ENCODE results near the gene CUL7.

CUL7 gene

GRCh38 chr6:43036712-43037111 is 16.9 kb downstream of the CUL7 start:
- Histone ChIP-seq H3K79me2 (ENCODE audit: insufficient read depth, low read length) (no peaks in the 10 kb centered on the region), H2AFZ (ENCODE audit: low read length) (no peak overlapping the region), H3K4me3 (ENCODE audit: low read depth, low read length, poor library complexity, severe bottlenecking) (no peak overlapping the region)

GRCh38 chr6:43035495-43036194 is 18.0 kb downstream of the CUL7 start:
- Histone ChIP-seq H3K9me3 (ENCODE audit: low read length) (no peaks in the 10 kb centered on the region), H3K36me3 (ENCODE audit: insufficient read depth, low read length) (peaks cover 68% of the 10 kb centered on the region), H3K27ac (ENCODE audit: low read depth, low read length, poor library complexity, severe bottlenecking) (no peak overlapping the region), H3K27me3 (ENCODE audit: insufficient read depth, low read length) (no peaks in the 10 kb centered on the region), H3K4me3 (ENCODE audit: low read depth, low read length, poor library complexity, severe bottlenecking) (no peak overlapping the region), H3K79me2 (ENCODE audit: insufficient read depth, low read length) (no peaks in the 10 kb centered on the region), H3K9me2 (ENCODE audit: low read depth, low read length) (no peaks in the 10 kb centered on the region), H3K4me1 (ENCODE audit: insufficient read depth, low read length, severe bottlenecking) (no peaks in the 10 kb centered on the region), H4K20me1 (ENCODE audit: insufficient read depth, low read length) (no peaks in the 10 kb centered on the region), H3K9ac (ENCODE audit: low read length) (no peak overlapping the region), H3F3A (ENCODE audit: insufficient read depth, low read length) (no peaks in the 10 kb centered on the region), H3K4me2 (ENCODE audit: low read length) (no peak overlapping the region), H2AFZ (ENCODE audit: low read length) (no peak overlapping the region)
- TF ChIP-seq EZH2 (IDR thresholded peaks at IDR 0.05; ENCODE audit: borderline replicate concordance, low read length), result no peak
- no peak for TF ChIP-seq CTCF (IDR thresholded peaks at IDR 0.05; ENCODE audit: low read length)

More at GRCh38 chr6:43036712-43037111, 16.9 kb downstream of the CUL7 start:
- Histone ChIP-seq H3F3A (ENCODE audit: insufficient read depth, low read length) (no peaks in the 10 kb centered on the region), H3K9me3 (ENCODE audit: low read length) (no peaks in the 10 kb centered on the region), H3K4me1 (ENCODE audit: insufficient read depth, low read length, severe bottlenecking) (no peaks in the 10 kb centered on the region), H3K9ac (ENCODE audit: low read length) (no peak overlapping the region), H3K9me2 (ENCODE audit: low read depth, low read length) (no peaks in the 10 kb centered on the region), H3K27me3 (ENCODE audit: insufficient read depth, low read length) (no peaks in the 10 kb centered on the region), H3K4me2 (ENCODE audit: low read length) (no peak overlapping the region), H4K20me1 (ENCODE audit: insufficient read depth, low read length) (no peaks in the 10 kb centered on the region), H3K27ac (ENCODE audit: low read depth, low read length, poor library complexity, severe bottlenecking) (no peak overlapping the region), H3K36me3 (ENCODE audit: insufficient read depth, low read length) (peaks cover 69% of the 10 kb centered on the region)
- TF ChIP-seq CTCF (IDR thresholded peaks at IDR 0.05; ENCODE audit: low read length) (no peak), EZH2 (IDR thresholded peaks at IDR 0.05; ENCODE audit: borderline replicate concordance, low read length) (no peak)

- TF ChIP-seq CTCF (IDR thresholded peaks at IDR 0.05; ENCODE audit: low read length) (no peak), EZH2 (IDR thresholded peaks at IDR 0.05; ENCODE audit: borderline replicate concordance, low read length) (no peak)
- Histone ChIP-seq H3K4me3 (ENCODE audit: low read depth, low read length, poor library complexity, severe bottlenecking) (no peak overlapping the region), H3K79me2 (ENCODE audit: insufficient read depth, low read length) (no peaks in the 10 kb centered on the region), H3K4me1 (ENCODE audit: insufficient read depth, low read length, severe bottlenecking) (no peaks in the 10 kb centered on the region), H3K27me3 (ENCODE audit: insufficient read depth, low read length) (no peaks in the 10 kb centered on the region), H3K9me3 (ENCODE audit: low read length) (no peaks in the 10 kb centered on the region), H3F3A (ENCODE audit: insufficient read depth, low read length) (no peaks in the 10 kb centered on the region), H3K36me3 (ENCODE audit: insufficient read depth, low read length) (peaks cover 71% of the 10 kb centered on the region), H3K9me2 (ENCODE audit: low read depth, low read length) (no peaks in the 10 kb centered on the region), H2AFZ (ENCODE audit: low read length) (no peak overlapping the region), H3K4me2 (ENCODE audit: low read length) (no peak overlapping the region), H3K27ac (ENCODE audit: low read depth, low read length, poor library complexity, severe bottlenecking) (no peak overlapping the region), H3K9ac (ENCODE audit: low read length) (no peak overlapping the region), H4K20me1 (ENCODE audit: insufficient read depth, low read length) (no peaks in the 10 kb centered on the region)
Observed at GRCh38 chr6:43034190-43034525, 19.5 kb downstream of the CUL7 start.

Measured in OCI-LY1 (cell line).